ENCODE results near the gene GALNT13. TPM values are rescaled to one million over a fixed set of nuclear protein-coding genes. Genes with fewer than 3 reads are reported as not detected.
A peak's percentile ranks its signal among the peaks of the same experiment; 100 is the strongest.

GALNT13 gene
- total RNA-seq, 1 donor, result 0.36 TPM

- H3K79me2 ChIP-seq (ENCODE audit: insufficient read depth, low read length), result no peaks in the 10 kb centered on the region
- H3K4me2 ChIP-seq (ENCODE audit: insufficient read depth, low read length), result no peak overlapping the region
- no peak overlapping the region for H2AFZ ChIP-seq (ENCODE audit: low read length)
- no peaks in the 10 kb centered on the region for H3K36me3 ChIP-seq (ENCODE audit: insufficient read depth, low read length)
- H3K4me1 ChIP-seq (ENCODE audit: insufficient read depth, low read length), result no peaks in the 10 kb centered on the region
- peaks cover 2% of the 10 kb centered on the region for H3K9me3 ChIP-seq (ENCODE audit: low read depth, low read length)
- no peak for TF ChIP-seq CTCF (IDR thresholded peaks at IDR 0.05; ENCODE audit: extremely low read depth, low read depth, low read length)
- H3K4me3 ChIP-seq (ENCODE audit: insufficient read depth, low read length), result no peak overlapping the region
- DNase-seq (ENCODE audit: insufficient read length, low spot score, missing footprints), result no peak
- H4K20me1 ChIP-seq (ENCODE audit: insufficient read depth, low read length), result no peaks in the 10 kb centered on the region
- H3K27ac ChIP-seq (ENCODE audit: low read depth, low read length), result no peak overlapping the region
- no peaks in the 10 kb centered on the region for H3K27me3 ChIP-seq (ENCODE audit: insufficient read depth, low read length)
Measured at GRCh38 chr2:154394600-154394999, 522.9 kb downstream of the GALNT13 start.

GRCh38 chr2:154400563-154401290 is 529.0 kb downstream of the GALNT13 start:
- H4K20me1 ChIP-seq (ENCODE audit: insufficient read depth, low read length), result no peaks in the 10 kb centered on the region
- DNase-seq (ENCODE audit: insufficient read length, low spot score, missing footprints), result no peak
- no peaks in the 10 kb centered on the region for H3K9me3 ChIP-seq (ENCODE audit: low read depth, low read length)
- no peaks in the 10 kb centered on the region for H3K4me1 ChIP-seq (ENCODE audit: insufficient read depth, low read length)
- H3K4me2 ChIP-seq (ENCODE audit: insufficient read depth, low read length), result no peak overlapping the region
- H3K36me3 ChIP-seq (ENCODE audit: insufficient read depth, low read length), result no peaks in the 10 kb centered on the region
- TF ChIP-seq CTCF (IDR thresholded peaks at IDR 0.05; ENCODE audit: extremely low read depth, low read depth, low read length), result no peak
- H3K79me2 ChIP-seq (ENCODE audit: insufficient read depth, low read length), result no peaks in the 10 kb centered on the region
- no peak overlapping the region for H2AFZ ChIP-seq (ENCODE audit: low read length)
- H3K27ac ChIP-seq (ENCODE audit: low read depth, low read length), result no peak overlapping the region
- no peak overlapping the region for H3K4me3 ChIP-seq (ENCODE audit: insufficient read depth, low read length)
- no peaks in the 10 kb centered on the region for H3K27me3 ChIP-seq (ENCODE audit: insufficient read depth, low read length)

- H3K4me1 ChIP-seq (ENCODE audit: insufficient read depth, low read length), result no peaks in the 10 kb centered on the region
- H3K27ac ChIP-seq (ENCODE audit: low read depth, low read length), result no peak overlapping the region
- DNase-seq (ENCODE audit: insufficient read length, low spot score, missing footprints), result no peak
- peak; percentile 24 for TF ChIP-seq CTCF (IDR thresholded peaks at IDR 0.05; ENCODE audit: extremely low read depth, low read depth, low read length)
- H3K79me2 ChIP-seq (ENCODE audit: insufficient read depth, low read length), result no peaks in the 10 kb centered on the region
- H3K36me3 ChIP-seq (ENCODE audit: insufficient read depth, low read length), result no peaks in the 10 kb centered on the region
- no peaks in the 10 kb centered on the region for H3K27me3 ChIP-seq (ENCODE audit: insufficient read depth, low read length)
- H3K4me2 ChIP-seq (ENCODE audit: insufficient read depth, low read length), result no peak overlapping the region
- no peak overlapping the region for H3K4me3 ChIP-seq (ENCODE audit: insufficient read depth, low read length)
- no peak overlapping the region for H2AFZ ChIP-seq (ENCODE audit: low read length)
- H3K9me3 ChIP-seq (ENCODE audit: low read depth, low read length), result no peaks in the 10 kb centered on the region
- no peaks in the 10 kb centered on the region for H4K20me1 ChIP-seq (ENCODE audit: insufficient read depth, low read length)
Measured at GRCh38 chr2:154402213-154402612, 530.5 kb downstream of the GALNT13 start.

GRCh38 chr2:154403242-154403790 is 531.6 kb downstream of the GALNT13 start:
- Histone ChIP-seq H3K4me2 (ENCODE audit: insufficient read depth, low read length) (no peak overlapping the region), H3K9me3 (ENCODE audit: low read depth, low read length) (no peaks in the 10 kb centered on the region), H3K36me3 (ENCODE audit: insufficient read depth, low read length) (no peaks in the 10 kb centered on the region), H3K79me2 (ENCODE audit: insufficient read depth, low read length) (no peaks in the 10 kb centered on the region), H3K27me3 (ENCODE audit: insufficient read depth, low read length) (no peaks in the 10 kb centered on the region), H3K4me1 (ENCODE audit: insufficient read depth, low read length) (no peaks in the 10 kb centered on the region), H4K20me1 (ENCODE audit: insufficient read depth, low read length) (no peaks in the 10 kb centered on the region), H3K27ac (ENCODE audit: low read depth, low read length) (no peak overlapping the region), H3K4me3 (ENCODE audit: insufficient read depth, low read length) (no peak overlapping the region), H2AFZ (ENCODE audit: low read length) (no peak overlapping the region)
- no peak for TF ChIP-seq CTCF (IDR thresholded peaks at IDR 0.05; ENCODE audit: extremely low read depth, low read depth, low read length)
- DNase-seq (ENCODE audit: insufficient read length, low spot score, missing footprints), result no peak
